HUES48 (cell line): ENCODE results near the gene MYCBPAP.

Experiments used
- H3K27ac ChIP-seq: one replicate; pipeline ENCODE4 v1.7.0; 2013; ENCODE audit warnings: low read depth, low read length, inconsistent platforms
- H3K27me3 ChIP-seq: 2 replicates; pipeline ENCODE4 v1.6.1; 2013; ENCODE audit warnings: mild to moderate bottlenecking, low read length; ENCODE audit not compliant: control insufficient read depth, insufficient read depth
- H3K36me3 ChIP-seq: 2 replicates; pipeline ENCODE4 v1.6.1; 2013; ENCODE audit warnings: low read length; ENCODE audit not compliant: control insufficient read depth, insufficient read depth
- H3K4me1 ChIP-seq: 2 replicates; pipeline ENCODE4 v1.6.1; 2013; ENCODE audit warnings: mild to moderate bottlenecking, low read length; ENCODE audit not compliant: control insufficient read depth, insufficient read depth
- H3K4me3 ChIP-seq: 2 replicates; pipeline ENCODE4 v1.5.1; 2013; ENCODE audit warnings: mild to moderate bottlenecking, low read depth, low read length
- H3K9ac ChIP-seq: 2 replicates; pipeline ENCODE4 v1.6.1; 2013; ENCODE audit warnings: mild to moderate bottlenecking, low read depth, low read length, moderate library complexity
- H3K9me3 ChIP-seq: 2 replicates; pipeline ENCODE4 v1.6.1; 2013; ENCODE audit warnings: low read length; ENCODE audit not compliant: control insufficient read depth, insufficient read depth

The MYCBPAP gene

DNA sequence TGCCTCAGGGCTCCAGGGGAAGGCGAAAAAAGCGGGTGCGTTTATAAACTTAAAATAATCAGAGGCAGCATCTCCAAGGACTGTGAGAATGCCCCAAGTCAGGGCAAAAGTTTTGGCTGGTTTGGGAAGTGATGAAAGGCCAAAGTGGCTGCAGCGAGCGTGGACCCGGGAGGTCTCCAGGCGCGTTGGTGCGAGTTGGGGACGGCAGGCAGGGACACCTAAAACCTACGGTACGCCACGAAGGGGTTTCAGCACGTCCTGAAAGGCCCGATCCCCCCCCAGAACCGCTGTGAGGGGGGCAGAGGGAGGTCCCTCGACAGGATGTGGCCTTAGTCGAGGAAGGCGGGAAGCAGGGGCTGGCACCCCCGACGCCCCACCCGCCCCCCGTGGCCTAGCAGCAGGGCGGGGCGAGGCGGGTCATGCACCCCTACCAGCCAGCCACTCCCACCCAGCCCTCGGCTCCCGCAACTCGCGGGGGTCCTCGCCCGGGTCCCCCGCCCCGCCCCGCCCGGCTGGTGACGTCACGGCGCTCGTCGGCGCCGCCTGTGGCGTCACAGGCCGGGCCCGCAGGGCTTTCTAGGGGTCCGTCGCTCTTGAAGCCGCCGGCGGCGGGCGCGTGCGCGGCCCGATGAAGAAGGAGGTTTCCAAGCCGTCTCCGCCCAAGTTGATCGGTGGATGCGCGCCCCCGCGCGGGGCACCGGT is at the start of gene MYCBPAP:
Gene MYCBPAP, plus strand, starts transcription at position 569 of the 702 bp plus-strand sequence. CDS start 236 bp downstream, outside the sequence.
- H3K4me3 ChIP-seq: peak within 1 kb of the TSS; percentile 80
- no peaks in the 10 kb centered on the region for H3K9me3 ChIP-seq
- no peaks in the 10 kb centered on the region for H3K27me3 ChIP-seq
- H3K36me3 ChIP-seq: no peaks in the 10 kb centered on the region
- H3K27ac ChIP-seq: no peak within 1 kb of the TSS
- H3K9ac ChIP-seq: peak within 1 kb of the TSS; percentile 15; the same call in 1 of the 2 replicates
- H3K4me1 ChIP-seq: peaks cover 15% of the 10 kb centered on the region

DNA sequence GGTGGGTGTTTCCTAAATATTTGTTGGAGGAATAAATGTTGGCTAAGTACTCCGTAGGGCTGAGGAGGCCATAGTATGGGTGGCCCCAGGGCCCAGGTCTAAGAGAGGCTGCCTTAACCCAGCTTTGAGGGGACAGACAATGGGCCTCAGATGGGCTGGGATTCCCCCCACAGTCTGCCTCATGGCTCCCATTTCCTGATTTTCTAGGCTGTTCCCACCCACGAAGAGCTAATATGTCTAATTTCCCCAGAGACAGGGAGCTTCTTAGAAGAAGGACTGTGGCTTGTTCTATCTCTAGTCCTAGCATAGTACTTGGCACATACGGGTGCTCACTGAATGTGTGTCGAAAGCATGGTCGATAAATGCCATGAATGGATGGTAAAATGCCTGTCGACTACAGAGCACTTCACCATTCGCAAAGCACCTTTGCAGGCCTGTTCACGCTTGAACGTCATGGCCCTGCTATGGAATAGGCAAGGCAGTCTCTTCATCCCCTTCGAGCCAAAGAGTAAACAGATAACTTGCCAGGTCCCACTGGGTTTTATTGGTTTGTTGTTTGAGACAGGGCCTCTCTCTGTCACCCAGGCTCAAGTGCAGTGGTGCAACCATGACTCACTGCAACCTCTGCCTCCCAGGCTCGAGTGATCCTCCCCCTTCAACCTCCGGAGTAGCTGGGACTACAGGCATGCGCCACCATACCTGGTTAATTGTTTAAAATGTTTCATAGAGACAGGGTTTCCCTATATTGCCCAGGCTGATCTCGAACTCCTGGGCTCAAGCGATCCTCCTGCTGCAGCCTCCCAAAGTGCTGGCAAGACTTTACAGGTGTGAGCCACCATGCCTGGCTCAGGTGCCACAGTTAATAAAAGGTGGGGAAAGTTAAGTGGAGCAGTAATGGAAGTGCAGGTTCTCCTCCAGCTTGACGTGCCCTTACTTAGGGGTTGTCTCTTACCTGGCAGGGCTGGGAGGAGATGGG is 49.2 kb upstream of the MYCBPAP start:
- Histone ChIP-seq H3K27ac (no peak overlapping the region), H3K4me1 (no peaks in the 10 kb centered on the region), H3K27me3 (no peaks in the 10 kb centered on the region), H3K4me3 (no peak overlapping the region), H3K9me3 (no peaks in the 10 kb centered on the region), H3K9ac (no peak overlapping the region), H3K36me3 (no peaks in the 10 kb centered on the region)

- Histone ChIP-seq H3K27me3 (no peaks in the 10 kb centered on the region), H3K27ac (no peak overlapping the region), H3K4me1 (no peaks in the 10 kb centered on the region), H3K9me3 (no peaks in the 10 kb centered on the region), H3K36me3 (no peaks in the 10 kb centered on the region), H3K4me3 (no peak overlapping the region), H3K9ac (no peak overlapping the region)
Measured at GRCh38 chr17:50459756-50460155, 48.5 kb upstream of the MYCBPAP start.

DNA sequence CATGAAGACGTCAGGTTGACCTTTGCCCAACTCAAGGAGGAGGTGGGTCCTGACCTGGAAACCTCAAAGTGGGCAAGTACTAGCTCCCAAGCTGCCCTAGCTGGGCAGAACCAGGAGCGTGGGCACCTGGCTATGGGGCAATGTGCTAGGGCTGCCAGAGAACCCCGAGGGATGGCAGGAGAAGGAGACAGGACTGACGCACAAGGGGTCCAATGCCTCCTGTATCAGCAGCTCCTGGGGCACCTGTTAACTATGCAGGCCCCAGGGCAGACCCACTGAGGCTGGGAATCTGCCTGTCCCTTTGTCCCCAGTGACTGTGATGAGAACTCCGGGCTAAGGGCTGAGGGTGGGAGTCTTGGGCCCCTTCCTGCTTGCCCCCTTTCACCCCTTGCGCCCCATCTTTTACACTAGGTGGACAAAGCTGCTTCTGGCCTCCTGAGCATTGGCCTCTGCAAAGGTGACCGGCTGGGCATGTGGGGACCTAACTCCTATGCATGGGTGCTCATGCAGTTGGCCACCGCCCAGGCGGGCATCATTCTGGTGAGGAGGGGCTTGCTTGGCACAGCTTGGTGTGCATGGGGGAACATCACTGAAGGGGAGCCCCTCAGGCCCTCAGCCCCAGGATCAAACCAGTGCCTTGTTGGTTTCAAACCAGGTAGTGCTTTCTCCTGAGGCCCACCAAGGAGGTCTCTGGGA is 47.3 kb upstream of the MYCBPAP start:
- Histone ChIP-seq H3K4me1 (no peaks in the 10 kb centered on the region), H3K27ac (no peak overlapping the region), H3K27me3 (no peaks in the 10 kb centered on the region)

GRCh38 chr17:50461550-50462132 is 46.6 kb upstream of the MYCBPAP start:
- Histone ChIP-seq H3K36me3 (no peaks in the 10 kb centered on the region), H3K9me3 (no peaks in the 10 kb centered on the region), H3K27me3 (no peaks in the 10 kb centered on the region), H3K27ac (no peak overlapping the region), H3K4me3 (no peak overlapping the region), H3K9ac (no peak overlapping the region), H3K4me1 (no peaks in the 10 kb centered on the region)

More for the DNA sequence above, 47.3 kb upstream of the MYCBPAP start:
- no peak overlapping the region for H3K4me3 ChIP-seq
- H3K9ac ChIP-seq: no peak overlapping the region
- no peaks in the 10 kb centered on the region for H3K36me3 ChIP-seq
- no peaks in the 10 kb centered on the region for H3K9me3 ChIP-seq

GRCh38 chr17:50462446-50462845 is 45.8 kb upstream of the MYCBPAP start:
- Histone ChIP-seq H3K4me3 (no peak overlapping the region), H3K9ac (no peak overlapping the region), H3K4me1 (peaks cover 1% of the 10 kb centered on the region; the same call in 1 of the 2 replicates), H3K27me3 (no peaks in the 10 kb centered on the region; the same call in 1 of the 2 replicates), H3K27ac (no peak overlapping the region), H3K9me3 (no peaks in the 10 kb centered on the region), H3K36me3 (no peaks in the 10 kb centered on the region)

- no peak overlapping the region for H3K9ac ChIP-seq
- no peak overlapping the region for H3K27ac ChIP-seq
- no peak overlapping the region for H3K4me3 ChIP-seq
- H3K4me1 ChIP-seq: peaks cover 11% of the 10 kb centered on the region; the same call in 1 of the 2 replicates
- H3K9me3 ChIP-seq: no peaks in the 10 kb centered on the region
- H3K36me3 ChIP-seq: no peaks in the 10 kb centered on the region
- H3K27me3 ChIP-seq: peaks cover 16% of the 10 kb centered on the region
Measured at GRCh38 chr17:50464121-50464520, 44.1 kb upstream of the MYCBPAP start.

DNA sequence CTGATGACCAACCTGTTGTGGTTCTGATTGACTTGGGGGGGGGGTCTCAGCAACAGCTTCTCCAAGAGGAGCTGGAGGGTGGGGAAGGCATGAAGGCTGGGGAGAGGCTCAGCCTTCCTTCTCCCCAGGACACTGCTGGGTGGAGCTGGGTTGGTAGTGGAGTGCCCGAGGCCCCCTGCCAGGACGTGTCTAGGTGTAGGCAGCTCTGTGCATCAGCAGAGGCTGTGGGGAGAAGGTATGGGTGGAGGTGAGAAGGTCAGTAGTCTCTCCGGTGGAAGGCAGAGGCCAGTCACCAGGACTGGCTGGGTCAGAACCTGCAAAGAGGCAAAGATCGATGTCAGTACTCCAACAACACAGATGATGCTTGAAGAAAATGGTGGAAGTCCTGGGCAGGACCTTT is 43.5 kb upstream of the MYCBPAP start:
- Histone ChIP-seq H3K4me1 (peaks cover 11% of the 10 kb centered on the region; the same call in 1 of the 2 replicates), H3K9me3 (no peaks in the 10 kb centered on the region), H3K4me3 (no peak overlapping the region), H3K27ac (no peak overlapping the region), H3K36me3 (no peaks in the 10 kb centered on the region), H3K9ac (no peak overlapping the region), H3K27me3 (peaks cover 21% of the 10 kb centered on the region)

- Histone ChIP-seq H3K36me3 (no peaks in the 10 kb centered on the region), H3K27me3 (peaks cover 23% of the 10 kb centered on the region), H3K9ac (no peak overlapping the region), H3K4me3 (no peak overlapping the region), H3K27ac (no peak overlapping the region), H3K4me1 (peaks cover 11% of the 10 kb centered on the region; the same call in 1 of the 2 replicates), H3K9me3 (no peaks in the 10 kb centered on the region)
Measured at GRCh38 chr17:50465171-50465570, 43.1 kb upstream of the MYCBPAP start.

GRCh38 chr17:50465635-50466034 is 42.6 kb upstream of the MYCBPAP start:
- Histone ChIP-seq H3K9ac (no peak overlapping the region), H3K36me3 (no peaks in the 10 kb centered on the region), H3K4me3 (no peak overlapping the region), H3K9me3 (no peaks in the 10 kb centered on the region), H3K27me3 (peaks cover 23% of the 10 kb centered on the region), H3K4me1 (peaks cover 11% of the 10 kb centered on the region; the same call in 1 of the 2 replicates), H3K27ac (no peak overlapping the region)
